VCaP (cell line): Measurements from ENCODE around the gene PRC1.

ENCODE experiments used
- H3K27ac ChIP-seq: fragments of 450-650 bp; 2 replicates; pipeline ENCODE4 v1.5.1; 2017
- TF ChIP-seq, protein P1 (sequence below): fragments of 450-650 bp; conservative IDR thresholded peaks from 2 replicates; pipeline ENCODE4 v1.5.1; 2017; ENCODE audit warnings: mild to moderate bottlenecking, moderate library complexity

The PRC1 gene

DNA sequence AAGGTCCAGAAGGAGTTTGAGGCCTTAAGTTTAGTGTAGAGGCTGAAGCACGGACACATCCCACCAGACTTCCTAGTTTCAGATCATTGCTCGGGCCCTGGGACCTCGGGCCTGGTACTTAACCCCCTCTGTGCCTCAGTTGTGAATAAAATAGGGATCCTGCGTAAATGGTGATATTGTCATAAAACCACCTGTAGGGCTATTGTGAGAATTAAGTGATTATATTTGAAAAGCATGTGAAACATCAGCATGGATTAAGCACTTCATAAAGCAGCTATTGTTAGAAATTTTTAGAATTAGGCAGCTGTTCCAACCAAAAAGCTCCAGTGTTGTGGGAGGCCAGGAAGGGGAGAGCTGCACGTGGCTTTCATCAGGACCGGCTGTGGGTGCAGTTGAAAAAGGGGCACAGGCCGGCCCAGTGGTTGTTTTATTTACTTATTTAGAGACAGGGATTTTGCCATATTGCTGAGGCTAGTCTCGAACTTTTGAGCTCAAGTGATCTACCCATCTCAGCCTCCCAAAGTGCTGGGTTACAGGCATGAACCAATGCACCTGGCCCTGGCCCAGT, 35.2 kb downstream of the PRC1 start:
- TF ChIP-seq, protein P1, sequence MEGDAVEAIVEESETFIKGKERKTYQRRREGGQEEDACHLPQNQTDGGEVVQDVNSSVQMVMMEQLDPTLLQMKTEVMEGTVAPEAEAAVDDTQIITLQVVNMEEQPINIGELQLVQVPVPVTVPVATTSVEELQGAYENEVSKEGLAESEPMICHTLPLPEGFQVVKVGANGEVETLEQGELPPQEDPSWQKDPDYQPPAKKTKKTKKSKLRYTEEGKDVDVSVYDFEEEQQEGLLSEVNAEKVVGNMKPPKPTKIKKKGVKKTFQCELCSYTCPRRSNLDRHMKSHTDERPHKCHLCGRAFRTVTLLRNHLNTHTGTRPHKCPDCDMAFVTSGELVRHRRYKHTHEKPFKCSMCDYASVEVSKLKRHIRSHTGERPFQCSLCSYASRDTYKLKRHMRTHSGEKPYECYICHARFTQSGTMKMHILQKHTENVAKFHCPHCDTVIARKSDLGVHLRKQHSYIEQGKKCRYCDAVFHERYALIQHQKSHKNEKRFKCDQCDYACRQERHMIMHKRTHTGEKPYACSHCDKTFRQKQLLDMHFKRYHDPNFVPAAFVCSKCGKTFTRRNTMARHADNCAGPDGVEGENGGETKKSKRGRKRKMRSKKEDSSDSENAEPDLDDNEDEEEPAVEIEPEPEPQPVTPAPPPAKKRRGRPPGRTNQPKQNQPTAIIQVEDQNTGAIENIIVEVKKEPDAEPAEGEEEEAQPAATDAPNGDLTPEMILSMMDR = no peak
- peak overlapping the region; percentile 56; the same call in 1 of the 2 replicates for H3K27ac ChIP-seq

DNA sequence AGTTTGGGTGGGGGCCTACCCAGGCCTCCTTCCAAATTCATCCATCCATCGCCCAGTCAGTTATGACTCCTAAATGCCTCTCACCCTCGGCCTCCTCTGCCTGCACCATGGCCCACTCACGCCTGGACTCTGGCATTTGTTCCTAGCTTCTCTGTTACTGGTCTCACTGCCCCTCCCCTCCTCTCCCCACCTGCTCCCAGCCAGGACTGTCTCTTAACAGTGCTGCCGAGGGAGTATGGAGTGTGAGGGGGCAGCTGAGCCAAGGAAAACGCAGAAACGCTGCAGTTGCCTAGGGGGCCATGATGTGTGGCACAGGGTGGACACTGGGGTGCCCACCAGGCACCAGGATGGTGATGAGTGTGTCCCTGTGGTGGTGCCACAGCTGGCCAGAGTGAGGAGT, 36.5 kb downstream of the PRC1 start:
- peak overlapping the region; percentile 92 for H3K27ac ChIP-seq
- TF ChIP-seq, protein P1 = no peak

DNA sequence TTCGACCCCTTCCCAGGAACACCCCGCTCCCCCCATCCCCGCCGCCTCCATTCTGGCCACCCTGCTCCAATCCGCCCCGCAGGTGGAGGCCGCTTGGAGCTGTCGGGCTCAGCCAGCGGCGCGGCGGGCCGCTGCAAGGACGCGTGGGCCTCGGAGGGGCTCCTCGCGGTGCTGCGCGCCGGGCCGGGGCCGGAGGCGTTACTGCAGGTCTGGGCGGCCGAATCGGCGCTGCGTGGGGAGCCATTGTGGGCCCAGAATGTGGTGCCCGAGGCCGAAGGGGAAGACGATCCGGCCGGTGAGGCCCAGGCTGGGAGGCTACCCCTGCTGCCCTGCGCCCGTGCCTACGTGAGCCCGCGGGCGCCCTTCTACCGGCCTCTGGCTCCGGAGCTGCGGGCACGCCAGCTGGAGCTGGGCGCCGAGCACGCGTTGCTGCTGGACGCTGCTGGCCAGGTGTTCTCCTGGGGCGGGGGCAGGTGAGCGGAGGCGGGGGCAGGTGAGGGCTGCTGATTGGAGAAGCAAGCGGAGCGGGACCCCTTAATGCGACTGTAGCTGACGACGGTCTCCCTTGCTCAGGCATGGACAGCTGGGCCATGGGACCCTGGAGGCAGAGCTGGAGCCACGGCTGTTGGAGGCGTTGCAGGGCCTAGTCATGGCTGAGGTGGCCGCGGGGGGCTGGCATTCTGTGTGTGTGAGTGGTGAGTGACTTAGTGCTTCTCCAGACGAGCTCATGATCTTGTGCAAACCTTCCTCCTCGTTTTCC, 37.1 kb downstream of the PRC1 start:
- peak overlapping the region; percentile 92 for H3K27ac ChIP-seq
- TF ChIP-seq, protein P1 = no peak

DNA sequence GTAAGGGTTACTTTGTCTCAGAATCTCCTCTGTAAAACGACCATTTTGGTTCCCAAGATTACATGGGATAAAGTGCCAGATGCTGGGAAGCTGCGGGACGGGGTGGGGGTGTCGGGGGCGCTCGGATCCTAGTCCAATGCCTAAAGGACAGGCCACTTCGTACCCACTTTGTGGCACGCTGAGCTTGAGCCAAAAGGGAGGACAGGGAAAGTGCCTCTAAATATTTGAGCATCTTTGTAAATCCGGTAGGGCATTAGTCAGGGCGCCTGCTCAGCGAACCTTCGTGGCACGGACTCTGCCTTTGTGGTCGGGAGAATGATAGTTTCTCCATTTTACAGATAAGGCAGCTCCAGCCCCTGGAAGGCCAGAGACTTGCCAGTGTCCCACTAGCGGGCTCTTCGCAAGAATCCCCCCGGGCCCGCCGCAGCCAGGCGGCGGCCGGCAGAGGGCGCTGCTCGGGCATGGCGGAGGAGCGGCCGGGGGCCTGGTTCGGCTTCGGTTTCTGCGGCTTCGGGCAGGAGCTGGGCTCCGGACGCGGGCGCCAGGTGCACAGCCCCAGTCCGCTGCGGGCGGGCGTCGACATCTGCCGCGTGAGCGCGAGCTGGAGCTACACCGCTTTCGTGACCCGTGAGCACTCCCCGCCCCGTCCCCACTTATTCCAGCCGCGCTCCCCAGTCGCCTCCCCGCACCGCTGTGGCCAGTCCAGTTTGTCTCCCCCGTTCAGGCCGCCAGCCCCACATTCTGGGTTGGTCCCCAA, 37.9 kb downstream of the PRC1 start:
- TF ChIP-seq, protein P1 = peak; percentile 100

DNA sequence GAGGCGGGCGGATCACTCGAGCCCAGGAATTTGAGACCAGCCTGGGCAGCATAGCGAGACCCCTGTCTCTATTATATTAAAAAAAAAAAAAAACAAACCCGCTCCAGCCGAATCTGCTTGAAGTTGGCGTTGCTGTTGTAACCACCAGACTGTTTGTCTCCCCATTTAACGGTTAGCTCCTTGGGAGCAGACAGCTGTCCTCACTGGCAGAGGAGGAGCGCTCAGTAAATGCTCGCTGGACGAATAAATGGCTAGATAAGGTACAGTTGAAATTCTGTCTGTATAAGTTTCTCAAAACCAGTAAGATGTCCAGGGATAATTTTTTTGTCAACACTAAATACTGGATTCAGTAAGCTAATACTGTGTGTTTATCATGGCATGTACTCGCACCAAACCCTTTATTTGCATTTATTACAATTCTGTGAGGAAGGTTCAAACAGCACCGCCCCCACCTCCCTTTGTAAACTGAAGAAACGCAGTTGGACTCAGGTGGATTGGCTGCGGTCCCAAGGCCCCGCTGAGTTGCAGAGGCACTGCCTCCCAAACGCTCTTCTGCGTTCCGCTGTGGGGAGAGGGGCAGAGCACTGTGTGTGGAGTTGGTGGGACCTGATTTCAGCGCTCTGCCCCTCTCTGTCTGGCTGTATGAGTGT, 38.6 kb downstream of the PRC1 start:
- TF ChIP-seq, protein P1 = no peak
- H3K27ac ChIP-seq = peak overlapping the region; percentile 92

More for the DNA sequence above, 37.9 kb downstream of the PRC1 start:
- H3K27ac ChIP-seq = peak overlapping the region; percentile 92

DNA sequence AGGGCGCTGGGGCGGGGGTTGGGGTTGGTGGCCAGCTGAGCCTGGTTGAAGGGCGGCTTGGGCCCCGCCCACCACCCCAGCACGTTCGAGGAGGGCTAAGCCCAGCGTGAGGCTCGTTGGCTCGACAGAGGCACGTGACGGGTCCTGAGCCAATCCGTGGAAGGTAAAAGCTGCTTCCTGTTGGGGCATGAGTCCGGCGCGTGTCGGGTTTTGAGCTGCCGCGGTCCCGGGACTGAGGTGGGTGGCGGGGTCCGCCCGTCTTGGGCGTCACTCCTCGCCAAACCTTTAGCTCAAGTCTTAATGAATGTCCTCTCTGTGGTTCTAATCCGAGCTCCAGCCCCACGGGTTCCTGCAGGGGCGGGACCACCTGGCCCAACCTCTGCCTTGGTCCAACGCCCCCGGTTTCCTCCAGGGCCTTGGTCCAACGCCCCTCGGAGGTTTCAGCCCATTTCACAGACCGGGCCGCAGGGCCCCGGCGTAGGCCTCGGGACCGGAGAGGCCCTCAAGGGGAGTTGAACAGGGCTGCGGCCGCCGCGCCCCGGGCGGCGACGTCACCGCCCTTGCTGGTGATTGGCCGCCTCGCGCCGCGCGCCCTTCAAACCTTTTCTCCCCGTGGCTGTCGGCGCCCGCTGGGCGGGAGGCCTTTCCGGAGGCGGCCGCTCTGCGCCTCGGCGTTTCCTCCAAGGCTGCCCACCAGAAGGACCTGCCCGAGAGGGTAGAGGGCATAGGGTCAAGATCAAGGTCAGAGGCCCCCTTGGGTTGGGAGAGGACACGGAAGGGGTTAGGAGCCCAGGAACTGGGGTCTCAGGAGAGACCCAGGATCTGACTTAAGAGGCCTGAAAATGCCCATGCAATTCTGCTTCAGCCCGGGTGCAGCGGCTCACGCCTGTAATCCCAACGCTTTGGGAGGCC, 39.4 kb downstream of the PRC1 start, which contains the start of gene RCCD1:
Gene RCCD1 (plus strand): TSS at position 173 of the 912 bp plus-strand sequence. CDS start 1,851 bp downstream, outside the sequence.
- peak within 1 kb of the TSS; percentile 92 for H3K27ac ChIP-seq
- TF ChIP-seq, protein P1 = no peak
